ENCODE results near the gene S100A10. TPM values are rescaled to one million over a fixed set of nuclear protein-coding genes. Genes with fewer than 3 reads are reported as not detected.

Gene S100A10
- total RNA-seq (2022; extraction: Qiagen RNA extraction): 1,898 to 2,089 TPM (median 2,074 TPM) in 5 replicates

DNA sequence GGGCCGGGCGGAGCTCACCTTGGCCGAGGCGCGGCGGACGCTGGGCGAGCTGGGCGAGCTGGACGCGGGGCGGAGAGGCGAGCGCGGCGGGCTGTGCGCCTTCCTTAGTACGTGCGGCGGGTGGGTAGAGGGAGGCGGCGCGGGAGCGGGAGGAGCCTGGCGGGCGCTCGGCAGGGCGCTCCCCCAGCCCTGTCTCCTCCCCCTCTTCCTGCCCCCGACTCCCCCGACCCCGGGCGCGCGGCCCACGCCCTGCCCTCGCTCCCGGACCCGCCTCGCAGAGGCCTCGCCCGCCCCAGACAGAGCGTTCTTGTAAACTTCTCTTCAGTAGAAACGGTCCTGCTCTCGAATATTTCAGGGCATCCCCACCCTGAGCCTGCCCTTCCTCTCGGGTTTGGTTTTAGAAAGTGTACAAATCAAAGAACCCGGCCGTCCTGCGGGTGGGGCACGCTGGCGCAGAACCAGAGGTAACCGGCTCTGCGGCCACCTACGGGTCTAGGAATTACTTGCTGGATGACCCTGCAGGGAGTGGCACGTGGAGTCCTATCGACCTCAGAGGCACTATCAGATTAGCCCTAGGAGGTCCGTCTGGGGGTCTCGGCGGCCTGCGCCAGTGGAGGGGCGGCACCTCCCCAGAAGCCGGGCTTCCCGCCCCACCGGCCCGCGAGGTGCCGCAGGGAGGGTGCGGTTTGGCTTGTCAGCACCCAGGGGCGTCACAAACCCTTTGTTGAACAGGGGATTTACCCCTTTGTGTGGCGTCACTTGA lies at the start of gene S100A10:
Gene S100A10, minus strand, starts transcription at position 126 of the 763 bp plus-strand sequence. CDS start 7,629 bp downstream, outside the sequence.

GRCh38 chr1:152036267-152037216 lies 42.9 kb upstream of the S100A10 start, which contains the start of gene S100A11:
S100A11 (minus strand) TSS chr1:152037004; CDS start chr1:152036915, 89 bp downstream.

Other genes starting within 250 kb of the S100A10 start
- 75.9 to 89.3 TPM (median 84.8 TPM) in 5 replicates for gene MRPL9, start 230.4 kb downstream of the S100A10 start, total RNA-seq (2022; extraction: Qiagen RNA extraction)
- 5.5 to 6.3 TPM (median 6.1 TPM) in 5 replicates for gene TDRKH, start 203.4 kb downstream of the S100A10 start, total RNA-seq (2022; extraction: Qiagen RNA extraction)
- not detected in 5 replicates for gene LINGO4, start 188.4 kb downstream of the S100A10 start, total RNA-seq (2022; extraction: Qiagen RNA extraction)
- gene RORC, start 162.1 kb downstream of the S100A10 start, total RNA-seq (2022; extraction: Qiagen RNA extraction): 0.03 to 0.06 TPM (median 0.04 TPM) in 4 of 5 replicates, not detected in the other
- not detected in 5 replicates for gene C2CD4D, start 154.0 kb downstream of the S100A10 start, total RNA-seq (2022; extraction: Qiagen RNA extraction)
- not detected in 5 replicates for gene THEM5, start 140.1 kb downstream of the S100A10 start, total RNA-seq (2022; extraction: Qiagen RNA extraction)
- 12.2 to 13.7 TPM (median 13.4 TPM) in 5 replicates for gene THEM4, start 84.3 kb downstream of the S100A10 start, total RNA-seq (2022; extraction: Qiagen RNA extraction)
- 1,747 to 1,911 TPM (median 1,855 TPM) in 5 replicates for gene S100A11, start 43.1 kb upstream of the S100A10 start, total RNA-seq (2022; extraction: Qiagen RNA extraction)
- not detected in 5 replicates for gene TCHHL1, start 95.2 kb upstream of the S100A10 start, total RNA-seq (2022; extraction: Qiagen RNA extraction)
- gene TCHH, start 121.6 kb upstream of the S100A10 start, total RNA-seq (2022; extraction: Qiagen RNA extraction): 0.20 to 0.26 TPM (median 0.24 TPM) in 5 replicates
- not detected in 5 replicates for gene RPTN, start 165.4 kb upstream of the S100A10 start, total RNA-seq (2022; extraction: Qiagen RNA extraction)
- gene HRNR, start 230.3 kb upstream of the S100A10 start, total RNA-seq (2022; extraction: Qiagen RNA extraction): not detected in 5 replicates